HepG2 (cell line): ENCODE results near the gene CR1L. TPM values are rescaled to one million over a fixed set of nuclear protein-coding genes. Genes with fewer than 3 reads are reported as not detected.

ENCODE experiments used
- ARNT2 ChIP-seq: sonication (generic); formaldehyde crosslinking; IDR thresholded peaks from 2 replicates; pipeline ENCODE4 v1.8.0; 2022; ENCODE audit warnings: mild to moderate bottlenecking, low read depth, missing genetic modification reagents, moderate library complexity
- BORCS8-MEF2B ChIP-seq: sonication (generic); formaldehyde crosslinking; IDR thresholded peaks from 2 replicates; pipeline ENCODE4 v1.8.0; 2022; ENCODE audit warnings: mild to moderate bottlenecking, missing genetic modification reagents
- CTCF ChIP-seq: sonication (generic); formaldehyde crosslinking; IDR thresholded peaks from 2 replicates; pipeline ENCODE4 v1.5.0; 2020; ENCODE audit warnings: mild to moderate bottlenecking, missing genetic modification reagents, moderate library complexity
- HNF1A ChIP-seq, 2 experiments: sonication (generic) in 1 of 2; formaldehyde crosslinking in 1 of 2; IDR thresholded peaks; 2 replicates each; pipeline versions ENCODE4 v1.4.0 to v1.6.1; 2016 to 2020; ENCODE audit warnings: borderline replicate concordance in 1 of 2, low read depth in 1 of 2, mild to moderate bottlenecking in 1 of 2, missing genetic modification reagents in 1 of 2
- HOXA7 ChIP-seq: sonication (generic); formaldehyde crosslinking; IDR thresholded peaks from 2 replicates; pipeline ENCODE4 v1.8.1; 2022; ENCODE audit warnings: mild to moderate bottlenecking, missing genetic modification reagents, moderate library complexity
- MEIS1 ChIP-seq: sonication (generic); formaldehyde crosslinking; IDR thresholded peaks from 2 replicates; pipeline ENCODE4 v1.9.0; 2021; ENCODE audit warnings: mild to moderate bottlenecking, missing genetic modification reagents, moderate library complexity, borderline replicate concordance
- NPAS2 ChIP-seq: sonication (generic); formaldehyde crosslinking; IDR thresholded peaks from 2 replicates; pipeline ENCODE4 v1.8.0; 2022; ENCODE audit warnings: mild to moderate bottlenecking, missing genetic modification reagents, borderline replicate concordance
- RBM39 ChIP-seq: fragments of 200-400 bp; formaldehyde crosslinking; IDR thresholded peaks from one replicate; pipeline ENCODE4 v1.6.1; 2018; ENCODE audit warnings: antibody characterized with exemption, mild to moderate bottlenecking, low read depth, low read length; ENCODE audit not compliant: poor library complexity, severe bottlenecking
- RERE ChIP-seq: IDR thresholded peaks from 2 replicates; pipeline ENCODE4 v1.6.1; 2016; ENCODE audit warnings: low read depth, missing genetic modification reagents, missing compliant biosample characterization
- ZFP37 ChIP-seq: sonication (generic); formaldehyde crosslinking; IDR thresholded peaks from 2 replicates; pipeline ENCODE4 v1.4.0; 2020; ENCODE audit warnings: missing genetic modification reagents, borderline replicate concordance
- ZNF12 ChIP-seq: sonication (generic); formaldehyde crosslinking; IDR thresholded peaks from 2 replicates; pipeline ENCODE4 v1.5.0; 2020; ENCODE audit warnings: missing genetic modification reagents
- ZNF180 ChIP-seq: sonication (generic); formaldehyde crosslinking; IDR thresholded peaks from 2 replicates; pipeline ENCODE4 v1.4.0; 2020; ENCODE audit warnings: low read depth, missing genetic modification reagents, borderline replicate concordance
- ZNF350 ChIP-seq: sonication (generic); formaldehyde crosslinking; IDR thresholded peaks from 2 replicates; pipeline ENCODE4 v1.4.0; 2020; ENCODE audit warnings: mild to moderate bottlenecking, low read depth, missing genetic modification reagents, borderline replicate concordance
- ZNF550 ChIP-seq: sonication (generic); formaldehyde crosslinking; IDR thresholded peaks from 2 replicates; pipeline ENCODE4 v1.4.0; 2020; ENCODE audit warnings: mild to moderate bottlenecking, missing genetic modification reagents, borderline replicate concordance
- ZNF709 ChIP-seq: sonication (generic); formaldehyde crosslinking; IDR thresholded peaks from 2 replicates; pipeline ENCODE4 v1.5.0; 2020; ENCODE audit warnings: mild to moderate bottlenecking, missing genetic modification reagents
- polyA plus RNA-seq, 8 experiments: library from polyadenylated mRNA; depleted of rRNA in 3 of 8; stranded (reverse) in 7 of 8; unstranded in 1 of 8; fragments of >200 nt; fragmentation: Illumina TruSeq in 4 of 8; extraction: Trizol in 4 of 8; gene quantifications; 2 replicates each; pipeline versions ENCODE4 v1.2.1 to v1.2.3, GENCODE V29; 2011 to 2016; ENCODE audit warnings: low read depth in 4 of 8, missing spikeins in 1 of 8, mixed read lengths in 1 of 8; ENCODE audit not compliant: insufficient read depth in 1 of 8
- total RNA-seq, 5 experiments: library from RNA; depleted of rRNA; stranded (reverse); fragments of >200 nt; fragmentation: Illumina TruSeq; extraction: Trizol; gene quantifications; 2 replicates each; pipeline ENCODE4 v1.2.3, GENCODE V29; 2016; ENCODE audit warnings: low read depth in 1 of 5

Gene CR1L
- total and polyA plus RNA-seq, 2 of the 13 experiments (the other 11 are each of a cell fraction or from before 2014, with no cell fraction given), result not detected

GRCh38 chr1:207751790-207752455, 107.0 kb downstream of the CR1L start, which contains the start of gene CD46 (continued):
- 0 out of 2 replicates have a peak, but pooled peaks have one; percentile 21 for TF ChIP-seq HNF1A (IDR thresholded peaks at IDR 0.05; ENCODE audit: low read depth)
- no peak for TF ChIP-seq HNF1A (CRISPR knock-in tag; IDR thresholded peaks at IDR 0.05; ENCODE audit: borderline replicate concordance)
- peak; percentile 43; the same call in 1 of the 2 replicates for TF ChIP-seq ZNF709 (CRISPR knock-in tag)
- TF ChIP-seq CTCF (CRISPR knock-in tag), result no peak
- TF ChIP-seq ARNT2 (CRISPR knock-in tag), result peak; percentile 15; the same call in 1 of the 2 replicates
- TF ChIP-seq BORCS8-MEF2B (CRISPR knock-in tag), result peak; percentile 72; the same call in 1 of the 2 replicates
- peak; percentile 51 for TF ChIP-seq ZNF350
- no peak for TF ChIP-seq HOXA7 (CRISPR knock-in tag)
- no peak for TF ChIP-seq RERE (CRISPR knock-in tag)
- TF ChIP-seq MEIS1 (CRISPR knock-in tag), result no peak
- no peak for TF ChIP-seq ZFP37 (CRISPR knock-in tag)
- TF ChIP-seq ZNF12, result no peak
- TF ChIP-seq ZNF180 (CRISPR knock-in tag), result 0 out of 2 replicates have a peak, but pooled peaks have one; percentile 61
- TF ChIP-seq NPAS2 (CRISPR knock-in tag), result no peak
- peak; percentile 21 for TF ChIP-seq RBM39
- no peak for TF ChIP-seq ZNF550 (CRISPR knock-in tag)
